ENCODE results near the gene SLC10A7.

SLC10A7 gene

GRCh38 chr4:146247356-146247755 is 274.4 kb downstream of the SLC10A7 start:
- no peak for DNase-seq

GRCh38 chr4:146246381-146246780 is 275.4 kb downstream of the SLC10A7 start:
- DNase-seq = no peak

GRCh38 chr4:146245850-146246249 is 275.9 kb downstream of the SLC10A7 start:
- no peak for DNase-seq

GRCh38 chr4:146245246-146245645 is 276.5 kb downstream of the SLC10A7 start:
- no peak for DNase-seq

- DNase-seq = no peak
Observed at GRCh38 chr4:146244496-146244895, 277.2 kb downstream of the SLC10A7 start.

GRCh38 chr4:146243883-146244277 is 277.9 kb downstream of the SLC10A7 start:
- no peak for DNase-seq

- DNase-seq = peak; percentile 66 to 82
Observed at GRCh38 chr4:146243141-146243882, 278.4 kb downstream of the SLC10A7 start.

- no peak for DNase-seq
Observed at GRCh38 chr4:146238107-146238506, 283.6 kb downstream of the SLC10A7 start.

- DNase-seq = no peak
Observed at GRCh38 chr4:146237092-146237491, 284.6 kb downstream of the SLC10A7 start.

GRCh38 chr4:146236216-146236615 is 285.5 kb downstream of the SLC10A7 start:
- no peak for DNase-seq

- peak; percentile 91 to 94 for DNase-seq
Observed at GRCh38 chr4:146235654-146236177, 286.0 kb downstream of the SLC10A7 start.

- peak; percentile 20 to 29 for DNase-seq
Observed at GRCh38 chr4:146232131-146232722, 289.5 kb downstream of the SLC10A7 start.

GRCh38 chr4:146229406-146229805 is 292.3 kb downstream of the SLC10A7 start:
- DNase-seq = no peak

GRCh38 chr4:146224326-146224966 is 297.3 kb downstream of the SLC10A7 start:
- DNase-seq = no peak

GRCh38 chr4:146222313-146222712 is 299.4 kb downstream of the SLC10A7 start:
- no peak for DNase-seq

GRCh38 chr4:146214238-146214637 is 307.5 kb downstream of the SLC10A7 start, which contains the start of gene REELD1:
REELD1 (plus strand) TSS chr4:146214538; CDS start chr4:146216953, 2,415 bp downstream.
- no peak for DNase-seq

- no peak for DNase-seq
Observed at GRCh38 chr4:146212781-146213180, 309.0 kb downstream of the SLC10A7 start.

- no peak for DNase-seq
Observed at GRCh38 chr4:146211440-146211839, 310.3 kb downstream of the SLC10A7 start.

- no peak for DNase-seq
Observed at GRCh38 chr4:146210890-146211289, 310.9 kb downstream of the SLC10A7 start.

GRCh38 chr4:146207410-146207809 is 314.3 kb downstream of the SLC10A7 start:
- DNase-seq = no peak

Measured in inflammatory macrophage treated with lipopolysaccharide for 1 hour (primary cell).